C4-2B (cell line): ENCODE measurements around the gene DZIP1L.

Experiments
- H3K27ac ChIP-seq: fragments of 450-650 bp; 2 replicates; pipeline ENCODE4 v1.5.1; 2017
- CTCF ChIP-seq: fragments of 450-650 bp; conservative IDR thresholded peaks from 2 replicates; pipeline ENCODE4 v1.5.1; 2017; ENCODE audit warnings: mild to moderate bottlenecking
- ZFX ChIP-seq: fragments of 450-650 bp; IDR thresholded peaks from 2 replicates; pipeline ENCODE4 v1.6.1; 2017

Gene DZIP1L

GRCh38 chr3:138125548-138126221 is 10.3 kb upstream of the DZIP1L start:
- TF ChIP-seq ZFX (no peak), CTCF (no peak)
- H3K27ac ChIP-seq: no peak overlapping the region

GRCh38 chr3:138124706-138125355 is 9.4 kb upstream of the DZIP1L start:
- no peak overlapping the region for H3K27ac ChIP-seq

GRCh38 chr3:138124188-138124587 is 8.8 kb upstream of the DZIP1L start:
- no peak for TF ChIP-seq CTCF
- TF ChIP-seq ZFX: no peak
- no peak overlapping the region for H3K27ac ChIP-seq

More at GRCh38 chr3:138124706-138125355, 9.4 kb upstream of the DZIP1L start:
- no peak for TF ChIP-seq ZFX
- TF ChIP-seq CTCF: no peak

- TF ChIP-seq CTCF (no peak), ZFX (no peak)
- H3K27ac ChIP-seq: no peak overlapping the region
Observed at GRCh38 chr3:138119423-138119766, 4.0 kb upstream of the DZIP1L start.

- H3K27ac ChIP-seq: no peak overlapping the region
- TF ChIP-seq ZFX (no peak), CTCF (peak; percentile 95)
Observed at GRCh38 chr3:138118612-138119422, 3.4 kb upstream of the DZIP1L start.

GRCh38 chr3:138114431-138114918 is 933 bp downstream of the DZIP1L start:
- H3K27ac ChIP-seq: no peak overlapping the region; the same call in 1 of the 2 replicates
- TF ChIP-seq ZFX: no peak
- no peak for TF ChIP-seq CTCF

- no peak overlapping the region for H3K27ac ChIP-seq
- TF ChIP-seq CTCF (no peak), ZFX (no peak)
Observed at GRCh38 chr3:138113326-138113725, 2.1 kb downstream of the DZIP1L start.
